Measurements from ENCODE around the gene SH3PXD2A. TPM values are rescaled to one million over a fixed set of nuclear protein-coding genes. Genes with fewer than 3 reads are reported as not detected.
A peak's percentile ranks its signal among the peaks of the same experiment; 100 is the strongest.

The SH3PXD2A gene
- total RNA-seq, 1 experiment from 2014 or later, result 13.2 TPM

DNA sequence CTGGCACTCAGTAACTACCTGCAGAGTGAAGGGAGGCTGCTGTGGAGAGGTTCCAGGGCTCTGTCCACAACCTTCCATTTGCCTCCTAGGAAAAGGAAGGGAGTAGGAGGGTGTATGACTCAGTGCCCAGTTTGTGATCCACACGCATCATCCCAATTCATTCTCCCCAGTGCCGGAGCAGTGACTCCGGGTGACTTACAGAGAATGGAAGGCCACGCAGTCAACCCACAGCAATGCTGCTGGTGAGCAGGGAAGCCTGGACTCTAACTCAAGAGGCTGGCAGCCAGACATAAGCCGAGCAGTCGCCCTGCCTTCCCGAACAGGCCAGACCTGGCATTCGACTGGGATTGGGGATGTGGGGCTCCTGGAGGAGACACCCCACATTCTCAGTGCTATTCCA lies 139.9 kb downstream of the SH3PXD2A start:
- DNase-seq (ENCODE audit: unreplicated experiment), result peak; percentile 24
- H3K27ac Mint-ChIP-seq (ENCODE audit: low read depth, unreplicated experiment), result no peak overlapping the region
- H3K36me3 Mint-ChIP-seq (ENCODE audit: insufficient read depth, unreplicated experiment), result peaks cover 2% of the 10 kb centered on the region
- no peaks in the 10 kb centered on the region for H3K27me3 Mint-ChIP-seq (ENCODE audit: insufficient read depth, unreplicated experiment)
- CTCF ChIA-PET, result interaction anchor here (0.6 to 10.7 kb wide), 5 partner anchors 127 to 222 kb away, joined by 3 to 203 read pairs (median 30); partner anchors contain the start of gene SH3PXD2A
- POLR2A ChIA-PET, result interaction anchor here (1.3 kb wide), 1 partner anchor 170 kb away, joined by 3 read pairs; no protein-coding TSS in a partner anchor
- no peaks in the 10 kb centered on the region for H3K9me3 Mint-ChIP-seq (ENCODE audit: unreplicated experiment)
- TF ChIP-seq, protein P1, sequence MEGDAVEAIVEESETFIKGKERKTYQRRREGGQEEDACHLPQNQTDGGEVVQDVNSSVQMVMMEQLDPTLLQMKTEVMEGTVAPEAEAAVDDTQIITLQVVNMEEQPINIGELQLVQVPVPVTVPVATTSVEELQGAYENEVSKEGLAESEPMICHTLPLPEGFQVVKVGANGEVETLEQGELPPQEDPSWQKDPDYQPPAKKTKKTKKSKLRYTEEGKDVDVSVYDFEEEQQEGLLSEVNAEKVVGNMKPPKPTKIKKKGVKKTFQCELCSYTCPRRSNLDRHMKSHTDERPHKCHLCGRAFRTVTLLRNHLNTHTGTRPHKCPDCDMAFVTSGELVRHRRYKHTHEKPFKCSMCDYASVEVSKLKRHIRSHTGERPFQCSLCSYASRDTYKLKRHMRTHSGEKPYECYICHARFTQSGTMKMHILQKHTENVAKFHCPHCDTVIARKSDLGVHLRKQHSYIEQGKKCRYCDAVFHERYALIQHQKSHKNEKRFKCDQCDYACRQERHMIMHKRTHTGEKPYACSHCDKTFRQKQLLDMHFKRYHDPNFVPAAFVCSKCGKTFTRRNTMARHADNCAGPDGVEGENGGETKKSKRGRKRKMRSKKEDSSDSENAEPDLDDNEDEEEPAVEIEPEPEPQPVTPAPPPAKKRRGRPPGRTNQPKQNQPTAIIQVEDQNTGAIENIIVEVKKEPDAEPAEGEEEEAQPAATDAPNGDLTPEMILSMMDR (IDR thresholded peaks at IDR 0.05; ENCODE audit: unreplicated experiment), result no peak
- intact Hi-C loops (cut with micrococcal nuclease), result loop anchor here (10.0 kb wide), 2 partner anchors 59 to 299 kb away; no protein-coding TSS in a partner anchor
- no TSS peak for BruUV-seq (replicated peaks)
- no peak overlapping the region for H3K4me3 Mint-ChIP-seq (ENCODE audit: unreplicated experiment)
- H3K4me1 Mint-ChIP-seq (ENCODE audit: insufficient read depth, unreplicated experiment), result peaks cover 21% of the 10 kb centered on the region

DNA sequence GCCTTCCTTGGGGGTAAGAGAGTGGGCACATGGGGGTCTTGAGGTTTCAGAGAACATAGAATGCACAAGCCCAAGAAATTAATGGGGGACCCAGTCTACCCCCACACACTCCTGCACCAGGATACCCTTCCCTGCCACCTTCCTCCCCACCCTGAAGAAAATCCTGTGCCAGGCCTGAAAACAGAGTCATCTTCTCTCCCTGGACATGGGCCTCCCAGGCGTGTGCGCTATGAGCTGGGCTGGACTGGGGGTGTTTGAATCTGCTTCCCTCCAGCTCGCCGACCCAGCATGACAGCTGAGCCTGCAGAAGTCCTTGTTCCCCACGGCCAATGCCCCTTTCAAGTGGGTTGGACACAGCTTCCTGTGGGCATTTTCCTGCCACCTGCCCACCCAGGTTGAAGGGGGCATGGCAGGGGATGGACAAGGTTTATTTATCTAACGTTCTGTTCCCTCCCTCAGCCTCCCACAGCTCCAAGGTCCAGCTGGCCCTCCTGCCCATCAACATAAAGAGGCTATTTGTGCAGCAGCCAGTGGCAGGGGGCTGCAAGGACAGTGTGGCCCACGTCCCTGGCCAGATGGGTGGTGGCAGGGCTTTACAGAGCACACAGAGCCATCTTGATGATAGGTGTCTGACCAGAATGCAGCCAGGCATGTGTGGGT lies 141.0 kb downstream of the SH3PXD2A start:
- intact Hi-C loops (cut with micrococcal nuclease), result loop anchor here (10.0 kb wide), 2 partner anchors 60 to 300 kb away; no protein-coding TSS in a partner anchor
- TF ChIP-seq, protein P1 (IDR thresholded peaks at IDR 0.05; ENCODE audit: unreplicated experiment), result no peak
- Mint-ChIP-seq H3K27ac (ENCODE audit: low read depth, unreplicated experiment) (no peak overlapping the region), H3K36me3 (ENCODE audit: insufficient read depth, unreplicated experiment) (no peaks in the 10 kb centered on the region), H3K27me3 (ENCODE audit: insufficient read depth, unreplicated experiment) (no peaks in the 10 kb centered on the region), H3K9me3 (ENCODE audit: unreplicated experiment) (no peaks in the 10 kb centered on the region), H3K4me1 (ENCODE audit: insufficient read depth, unreplicated experiment) (peaks cover 25% of the 10 kb centered on the region), H3K4me3 (ENCODE audit: unreplicated experiment) (no peak overlapping the region)
- CTCF ChIA-PET, result interaction anchor here (0.6 to 10.7 kb wide), 16 partner anchors 11 to 183 kb away, joined by 3 to 203 read pairs (median 8); partner anchors contain the start of gene SH3PXD2A
- no peak for DNase-seq (ENCODE audit: unreplicated experiment)
- POLR2A ChIA-PET, result interaction anchor here (1.0 to 1.5 kb wide), 3 partner anchors 142 to 171 kb away, joined by 3 read pairs; no protein-coding TSS in a partner anchor
- no TSS peak for BruUV-seq (replicated peaks)

DNA sequence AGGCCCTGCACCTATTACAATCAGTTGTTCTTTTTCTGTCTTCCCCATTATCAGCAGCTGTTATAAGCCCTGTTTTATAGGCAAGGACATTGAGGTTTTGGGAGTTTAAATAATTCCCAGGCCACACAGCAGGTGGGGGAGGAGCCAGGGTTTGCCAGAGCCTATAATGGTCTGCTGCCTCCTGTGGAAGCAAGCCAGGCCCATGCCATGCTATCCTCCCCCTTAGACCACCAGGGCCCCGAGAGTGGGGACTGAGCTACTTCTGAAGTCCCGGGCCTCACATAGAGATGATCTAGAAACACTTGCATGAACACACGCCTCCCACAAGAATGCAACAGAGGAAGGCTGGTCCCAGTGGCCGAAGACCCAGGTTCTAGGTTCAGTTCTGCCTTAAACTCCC lies 141.7 kb downstream of the SH3PXD2A start:
- ChIA-PET CTCF (interaction anchor here (0.6 to 10.7 kb wide), 23 partner anchors 9 to 315 kb away, joined by 3 to 203 read pairs (median 7); partner anchors contain the start of gene SH3PXD2A), POLR2A (interaction anchor here (1.0 to 3.4 kb wide), 6 partner anchors 68 to 171 kb away, joined by 3 to 18 read pairs (median 8); no protein-coding TSS in a partner anchor)
- Mint-ChIP-seq H3K27ac (ENCODE audit: low read depth, unreplicated experiment) (peak overlapping the region; percentile 31), H3K9me3 (ENCODE audit: unreplicated experiment) (no peaks in the 10 kb centered on the region), H3K27me3 (ENCODE audit: insufficient read depth, unreplicated experiment) (no peaks in the 10 kb centered on the region), H3K36me3 (ENCODE audit: insufficient read depth, unreplicated experiment) (no peaks in the 10 kb centered on the region), H3K4me3 (ENCODE audit: unreplicated experiment) (no peak overlapping the region), H3K4me1 (ENCODE audit: insufficient read depth, unreplicated experiment) (peaks cover 29% of the 10 kb centered on the region)
- DNase-seq (ENCODE audit: unreplicated experiment), result no peak
- TF ChIP-seq, protein P1 (IDR thresholded peaks at IDR 0.05; ENCODE audit: unreplicated experiment), result no peak
- intact Hi-C loops (cut with micrococcal nuclease), result loop anchor here (1.0 to 10.0 kb wide), 5 partner anchors 61 to 409 kb away; partner anchors contain the start of gene SFR1
- BruUV-seq (replicated peaks), result no TSS peak

DNA sequence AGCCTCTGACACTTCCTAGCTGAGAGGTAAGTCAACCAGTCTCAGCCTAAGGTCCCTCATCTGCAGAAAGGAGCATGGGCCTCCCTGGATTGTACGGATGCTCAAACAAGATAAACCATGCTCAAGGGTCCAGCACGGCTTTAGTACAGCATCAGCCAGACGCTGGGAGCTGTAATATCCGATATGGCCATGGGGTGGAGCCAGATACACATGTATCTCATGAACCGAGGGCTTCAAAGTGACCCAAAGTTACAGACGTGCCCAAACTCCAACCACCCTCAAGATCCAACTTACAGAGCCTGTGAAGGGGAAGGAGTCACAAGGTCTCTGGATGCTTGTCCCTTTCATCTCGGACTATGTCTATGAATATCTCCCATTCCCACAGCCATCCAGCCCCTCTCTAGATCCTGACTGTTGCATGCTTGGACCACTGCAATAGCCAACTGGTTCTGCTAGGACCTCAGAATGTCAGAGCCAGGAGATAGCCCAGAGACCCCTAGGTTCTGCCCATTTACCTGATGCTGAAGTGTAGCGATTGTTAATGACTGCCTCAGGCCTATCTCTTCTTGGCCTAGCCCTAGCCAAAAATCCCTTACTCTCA lies 142.4 kb downstream of the SH3PXD2A start:
- TF ChIP-seq, protein P1 (IDR thresholded peaks at IDR 0.05; ENCODE audit: unreplicated experiment), result peak; percentile 93
- H3K4me3 Mint-ChIP-seq (ENCODE audit: unreplicated experiment), result no peak overlapping the region
- no peaks in the 10 kb centered on the region for H3K9me3 Mint-ChIP-seq (ENCODE audit: unreplicated experiment)
- peak; percentile 79 for DNase-seq (ENCODE audit: unreplicated experiment)
- no TSS peak for BruUV-seq (replicated peaks)
- intact Hi-C loops (cut with micrococcal nuclease), result loop anchor here (1.0 to 10.0 kb wide), 5 partner anchors 62 to 410 kb away; partner anchors contain the start of gene SFR1
- ChIA-PET CTCF (interaction anchor here (0.5 to 10.7 kb wide), 49 partner anchors 9 to 764 kb away, joined by 3 to 203 read pairs (median 4); partner anchors contain the start of gene SH3PXD2A), POLR2A (interaction anchor here (0.7 to 3.4 kb wide), 9 partner anchors 68 to 187 kb away, joined by 3 to 18 read pairs (median 6); partner anchors contain the start of gene SH3PXD2A)
- no peaks in the 10 kb centered on the region for H3K27me3 Mint-ChIP-seq (ENCODE audit: insufficient read depth, unreplicated experiment)
- peak overlapping the region; percentile 31 for H3K27ac Mint-ChIP-seq (ENCODE audit: low read depth, unreplicated experiment)
- H3K36me3 Mint-ChIP-seq (ENCODE audit: insufficient read depth, unreplicated experiment), result no peaks in the 10 kb centered on the region
- peaks cover 29% of the 10 kb centered on the region for H3K4me1 Mint-ChIP-seq (ENCODE audit: insufficient read depth, unreplicated experiment)

Data from MCF 10A (cell line).